IPS-18c (cell line): ENCODE data around the gene NRDE2.

Source experiments
- H3K4me3 ChIP-seq: 2 replicates; pipeline ENCODE4 v1.7.0; 2013; ENCODE audit warnings: low read depth, mild to moderate bottlenecking, low read length, moderate library complexity; ENCODE audit not compliant: insufficient read depth
- H3K9me3 ChIP-seq: one replicate; pipeline ENCODE4 v1.6.1; 2013; ENCODE audit warnings: mild to moderate bottlenecking, low read length, moderate library complexity; ENCODE audit not compliant: control insufficient read depth, insufficient read depth

Gene NRDE2

DNA sequence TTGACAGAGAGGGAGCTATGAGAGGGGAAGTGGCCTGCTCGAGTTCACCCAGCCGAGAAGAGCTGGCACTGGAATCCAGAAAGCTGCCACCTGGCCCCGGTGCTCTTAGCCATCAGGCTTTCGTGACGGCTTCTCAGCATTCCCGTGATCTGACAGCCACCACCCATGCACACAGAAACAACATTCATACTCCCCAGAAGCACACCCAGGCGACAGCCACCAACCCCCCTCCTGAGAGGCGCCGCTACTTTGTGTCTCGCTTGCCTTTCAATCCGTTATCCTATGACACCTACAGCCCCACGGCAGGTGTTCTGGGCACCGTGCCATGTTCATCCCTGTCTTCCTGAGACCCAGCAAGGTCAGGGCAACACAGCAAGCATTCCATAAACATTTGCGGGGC lies 44.0 kb downstream of the NRDE2 start:
- Histone ChIP-seq H3K4me3 (no peak overlapping the region), H3K9me3 (no peaks in the 10 kb centered on the region)

DNA sequence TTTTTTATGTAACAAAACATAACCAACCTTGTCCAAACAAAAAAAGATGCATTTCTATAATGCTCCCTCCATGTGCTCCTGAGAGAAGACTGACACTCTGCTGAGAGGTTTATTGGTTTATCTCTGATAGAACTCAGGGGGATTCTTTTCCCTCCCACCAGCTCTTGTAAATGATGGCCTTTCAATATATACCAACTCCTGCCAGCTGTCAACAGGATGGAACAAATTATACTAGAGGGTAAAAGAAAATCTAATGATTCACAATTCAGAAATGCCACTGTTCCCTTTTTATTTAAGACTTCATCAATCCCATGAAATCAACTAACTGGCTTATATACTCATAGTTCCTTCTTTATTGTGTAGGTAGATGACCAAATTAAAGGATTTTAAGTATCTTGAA lies 50.0 kb downstream of the NRDE2 start:
- Histone ChIP-seq H3K9me3 (no peaks in the 10 kb centered on the region), H3K4me3 (no peak overlapping the region)

DNA sequence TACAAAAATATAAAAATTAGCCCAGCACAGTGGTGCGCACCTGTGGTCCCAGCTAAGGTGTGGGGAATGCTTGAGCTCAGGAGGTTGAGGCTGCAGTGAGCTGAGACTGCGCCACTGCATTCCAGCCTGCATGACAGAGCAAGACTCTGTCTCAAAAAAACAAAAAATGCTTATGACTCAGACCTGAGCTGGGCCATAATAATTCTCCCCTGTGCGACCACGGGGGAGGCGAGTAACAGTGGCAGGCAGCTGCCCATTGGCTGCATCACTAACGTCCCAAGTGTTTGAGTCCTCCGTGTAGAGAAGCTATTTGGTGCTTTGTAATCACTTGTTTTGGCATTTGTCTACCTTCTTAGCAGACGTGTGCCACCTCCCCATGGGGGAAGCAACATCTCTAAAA lies 50.5 kb downstream of the NRDE2 start:
- no peaks in the 10 kb centered on the region for H3K9me3 ChIP-seq
- no peak overlapping the region for H3K4me3 ChIP-seq

DNA sequence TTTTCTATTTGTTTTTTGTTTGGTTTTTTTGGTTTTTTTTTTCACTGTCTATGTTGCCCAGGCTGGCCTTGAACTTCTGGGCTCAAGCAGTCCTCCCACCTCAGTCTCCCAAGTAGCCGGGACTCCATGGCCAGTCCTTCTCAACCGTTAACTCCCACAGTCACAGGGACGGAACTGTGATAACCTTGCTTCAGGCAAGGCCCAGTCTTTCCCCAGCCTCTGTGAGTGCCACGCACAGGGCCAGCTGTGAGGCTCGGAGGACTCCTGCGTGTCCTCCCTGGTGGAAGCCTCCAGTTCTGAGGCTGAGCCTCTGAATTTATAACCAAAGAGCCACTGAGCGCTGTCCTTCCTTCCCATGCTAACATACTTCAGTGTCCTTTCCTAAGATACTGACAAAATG lies 51.6 kb downstream of the NRDE2 start:
- no peak overlapping the region for H3K4me3 ChIP-seq
- no peaks in the 10 kb centered on the region for H3K9me3 ChIP-seq

DNA sequence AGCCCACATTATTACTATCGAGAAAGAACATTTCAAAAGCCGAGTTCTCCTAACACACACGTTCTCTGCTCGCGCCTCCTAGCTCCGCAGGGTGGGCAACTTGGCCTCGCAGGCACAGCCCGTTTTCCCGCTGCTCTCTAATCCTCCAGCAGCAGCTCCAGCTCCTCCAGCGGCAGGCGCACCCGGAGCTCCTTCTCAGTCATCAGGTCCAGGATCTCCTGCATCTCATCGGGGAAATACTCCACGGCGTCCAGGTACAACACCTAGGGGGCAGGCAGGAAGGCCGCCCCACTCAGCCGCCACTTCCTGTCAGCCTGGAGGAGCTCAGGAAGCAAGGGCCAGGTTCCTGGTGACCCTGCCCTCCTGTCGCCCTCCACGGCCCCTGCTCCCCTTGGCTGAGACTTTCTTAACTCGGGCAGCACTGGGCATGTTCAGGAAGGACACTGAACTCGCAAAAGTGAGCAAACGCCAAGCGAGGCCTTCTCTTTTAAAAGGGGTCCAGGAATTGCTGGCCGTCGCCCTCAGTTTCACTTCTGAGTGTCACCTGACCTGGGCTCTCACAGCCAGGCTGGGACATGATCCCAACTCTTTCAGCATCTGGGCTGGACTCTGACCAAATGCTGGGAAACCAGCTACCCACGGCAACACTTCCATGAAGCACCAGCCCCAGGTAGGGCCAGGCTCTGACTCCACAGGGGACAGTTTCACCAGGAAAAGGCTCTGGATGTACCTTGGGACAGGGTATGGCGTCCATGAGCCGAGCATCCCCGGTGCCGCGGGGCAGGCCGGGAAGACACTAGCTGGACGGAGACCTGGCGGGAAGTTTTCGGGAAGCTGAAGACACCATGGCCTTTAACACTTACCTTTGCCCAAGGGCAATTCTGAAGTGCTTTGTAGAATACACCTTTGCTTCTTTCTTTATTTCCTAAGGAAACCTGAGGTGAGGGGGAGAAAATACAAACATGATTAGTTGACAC lies 53.3 kb downstream of the NRDE2 start:
- Histone ChIP-seq H3K9me3 (no peaks in the 10 kb centered on the region), H3K4me3 (no peak overlapping the region)

DNA sequence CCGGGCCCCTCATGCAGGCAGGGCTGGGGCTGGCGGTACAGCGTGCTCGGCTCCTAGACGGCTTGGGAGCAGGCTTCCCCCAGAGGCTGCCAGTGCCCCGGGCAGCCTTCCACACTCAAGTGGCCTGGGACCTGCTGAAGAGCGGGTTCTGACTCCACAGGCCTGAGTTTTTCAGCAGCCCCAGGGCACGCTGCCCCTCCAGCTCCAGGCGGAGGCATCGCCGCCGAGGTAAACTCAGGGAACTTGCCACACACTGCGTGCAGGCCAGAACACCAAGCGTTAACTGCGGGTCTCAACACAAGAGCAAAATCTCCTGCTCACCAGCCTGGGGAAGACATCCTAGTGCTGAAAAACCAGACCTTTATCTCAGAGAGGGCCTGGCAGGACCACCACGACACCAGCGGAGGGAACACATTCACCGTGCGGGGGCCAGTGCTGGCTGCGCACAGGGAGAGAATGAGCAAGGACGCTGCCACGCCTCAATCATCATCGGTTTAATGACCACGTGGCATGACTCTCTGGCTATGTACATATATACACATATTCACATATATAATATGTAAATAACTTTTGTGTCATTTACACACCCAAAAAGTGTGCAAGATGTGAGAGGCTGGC lies 54.1 kb downstream of the NRDE2 start:
- H3K9me3 ChIP-seq: no peaks in the 10 kb centered on the region
- no peak overlapping the region for H3K4me3 ChIP-seq

DNA sequence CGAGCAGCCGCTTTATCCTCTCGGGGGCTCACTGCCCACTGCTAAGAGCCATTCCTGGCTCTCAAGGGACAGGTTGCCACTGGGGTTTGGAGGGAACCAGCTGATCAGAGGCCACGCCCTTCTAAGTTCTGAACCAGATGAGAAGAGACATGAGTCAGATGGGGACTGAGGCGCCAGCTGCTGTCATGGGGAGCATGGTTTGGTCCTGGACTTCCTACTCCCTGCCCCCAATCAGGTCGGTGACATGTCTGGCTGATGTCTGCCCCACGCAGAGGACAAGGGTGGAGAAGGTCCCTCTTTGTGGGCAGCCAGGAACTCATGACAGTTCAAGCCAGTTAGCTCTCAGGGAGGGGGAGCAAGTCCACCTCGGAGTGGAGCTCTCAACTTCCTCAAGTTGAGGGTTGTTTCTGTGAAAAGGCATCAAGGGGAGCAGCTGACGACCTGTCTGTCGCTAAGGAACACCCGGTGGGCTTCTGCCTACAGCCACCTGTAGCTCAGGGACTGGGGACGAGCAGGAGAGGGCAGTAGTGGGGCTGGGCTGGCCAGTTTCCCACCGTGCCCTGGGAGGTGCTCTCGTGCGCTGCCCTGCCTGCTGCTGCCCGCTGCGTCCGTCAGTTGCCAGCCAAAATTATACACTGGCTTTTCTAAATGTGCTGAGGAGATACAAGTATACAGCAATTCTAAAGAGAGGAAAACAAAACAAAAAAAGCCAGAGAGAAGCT lies 54.9 kb downstream of the NRDE2 start:
- Histone ChIP-seq H3K9me3 (no peaks in the 10 kb centered on the region), H3K4me3 (no peak overlapping the region)

DNA sequence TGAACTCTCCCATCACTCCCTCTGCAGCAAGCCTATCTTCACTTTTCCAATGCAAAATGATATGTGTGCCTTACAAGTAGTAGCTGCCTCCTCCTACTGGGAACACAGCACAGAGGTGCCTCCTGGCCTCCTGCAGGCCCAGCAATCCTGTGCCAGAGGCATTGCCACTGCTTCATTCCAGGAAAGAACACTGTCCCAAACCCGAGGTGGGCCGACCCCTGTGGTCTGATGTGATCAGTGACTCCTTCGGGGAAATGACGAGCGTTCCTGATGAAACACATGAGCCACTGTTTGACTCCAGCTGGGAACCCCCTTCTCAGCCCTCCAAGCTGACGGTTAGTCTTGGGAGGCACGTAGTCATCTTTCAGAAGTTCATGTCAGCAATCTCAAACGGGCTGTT lies 55.9 kb downstream of the NRDE2 start:
- Histone ChIP-seq H3K4me3 (no peak overlapping the region), H3K9me3 (no peaks in the 10 kb centered on the region)

DNA sequence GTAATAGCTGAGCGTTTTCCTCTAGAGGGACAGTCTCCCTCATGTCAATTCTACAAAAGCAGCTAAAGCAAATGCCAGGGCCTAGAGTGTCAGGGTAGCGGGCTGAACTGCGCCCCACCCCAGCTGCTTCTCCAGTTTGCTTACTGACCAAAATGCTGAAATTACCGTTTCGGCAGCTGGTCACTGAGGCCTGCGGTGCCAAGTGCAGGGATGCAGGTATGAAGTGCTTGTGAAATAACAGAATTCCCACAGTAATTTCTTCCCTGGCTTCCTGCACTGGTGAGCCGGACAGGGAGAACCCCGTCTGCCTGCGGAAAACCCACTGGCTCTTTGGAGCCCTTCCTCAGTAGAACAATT lies 56.3 kb downstream of the NRDE2 start:
- Histone ChIP-seq H3K4me3 (no peak overlapping the region), H3K9me3 (no peaks in the 10 kb centered on the region)

DNA sequence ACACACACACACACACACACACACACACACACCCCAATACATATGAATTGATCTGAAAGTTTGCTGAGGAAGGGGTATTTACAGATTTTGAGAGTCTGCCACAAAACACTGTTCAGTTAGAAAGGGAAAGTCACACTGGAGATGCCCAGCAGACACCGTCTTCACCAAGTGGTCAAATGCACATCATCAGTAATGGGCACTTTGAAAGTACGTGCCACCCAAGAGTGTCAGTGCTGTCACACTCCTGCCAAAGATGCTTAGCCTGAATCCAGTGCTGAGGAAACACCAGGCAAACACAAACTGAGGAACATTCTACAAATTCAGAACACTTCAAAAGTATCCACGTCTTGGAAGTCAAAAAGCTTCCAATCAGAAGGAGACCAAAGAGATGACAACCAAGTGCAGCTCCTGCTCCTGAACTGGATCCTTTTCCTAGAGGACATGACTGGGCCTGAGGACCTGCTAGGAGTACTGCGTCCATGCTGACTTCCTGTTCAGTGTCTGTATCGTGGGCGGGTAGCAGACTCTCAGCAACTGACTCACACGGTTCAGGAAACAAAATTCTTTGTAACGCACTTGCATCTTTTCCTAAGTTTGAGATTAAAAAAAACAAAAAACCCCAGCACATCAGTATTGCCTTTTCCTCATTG lies 56.8 kb downstream of the NRDE2 start:
- Histone ChIP-seq H3K9me3 (no peaks in the 10 kb centered on the region), H3K4me3 (no peak overlapping the region)

DNA sequence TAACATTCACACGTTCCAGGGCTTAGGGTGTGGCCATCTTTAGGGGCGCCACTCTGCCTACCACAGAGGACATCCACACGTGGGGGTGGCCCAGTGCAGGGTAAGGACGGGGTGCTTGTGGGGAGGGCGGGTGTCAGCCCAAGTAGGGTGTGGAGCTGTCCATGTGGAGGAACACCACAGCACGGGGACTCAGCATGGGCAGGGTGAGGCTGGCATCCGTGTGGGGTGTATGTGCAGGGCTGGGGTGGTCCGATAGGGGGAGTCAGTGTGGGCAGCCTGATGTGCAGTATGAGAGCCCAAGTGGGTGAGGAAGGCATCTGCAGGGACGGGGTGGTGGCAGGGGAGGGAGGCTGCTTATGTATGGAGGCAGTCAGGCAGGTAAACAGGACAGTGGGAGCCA lies 57.7 kb downstream of the NRDE2 start:
- H3K4me3 ChIP-seq: no peak overlapping the region
- no peaks in the 10 kb centered on the region for H3K9me3 ChIP-seq

DNA sequence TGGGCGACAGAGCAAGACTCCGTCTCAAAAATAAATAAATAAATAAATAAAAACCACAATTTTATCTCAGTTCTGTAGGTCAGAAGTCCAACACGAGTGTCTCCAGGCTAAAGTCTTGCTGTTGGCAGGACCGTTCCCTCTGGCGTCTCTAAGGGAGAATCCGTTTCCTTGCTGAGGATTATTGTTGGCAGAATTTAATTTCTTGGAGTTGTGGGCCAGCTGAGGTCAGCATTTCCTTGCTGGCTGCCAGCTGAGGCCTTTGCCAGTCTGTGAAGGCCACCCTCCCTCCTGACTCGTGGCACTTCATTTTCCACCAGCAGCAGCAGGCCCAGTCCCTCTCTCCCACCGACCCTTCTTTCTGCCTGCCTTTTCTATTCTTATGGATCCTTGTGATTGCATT lies 58.2 kb downstream of the NRDE2 start:
- Histone ChIP-seq H3K9me3 (no peaks in the 10 kb centered on the region), H3K4me3 (no peak overlapping the region)

DNA sequence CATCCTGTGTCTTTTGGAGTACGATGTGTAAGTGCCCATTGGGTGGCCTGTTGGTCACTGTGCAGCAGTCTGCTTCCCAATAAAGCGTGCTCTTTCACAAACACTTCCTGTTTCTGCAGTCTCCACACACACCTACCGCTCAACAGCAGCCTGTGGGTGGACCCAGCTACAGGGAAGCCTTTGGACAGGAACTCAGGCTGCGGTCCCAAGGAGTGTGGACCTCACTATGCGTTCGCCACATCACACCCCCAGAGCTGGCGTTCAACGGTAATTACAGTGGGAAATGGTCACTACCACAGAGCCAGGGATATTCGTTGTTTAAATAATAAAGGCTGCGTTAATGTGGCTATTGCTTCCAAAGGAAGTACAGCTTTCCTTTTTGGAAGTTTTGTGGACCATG lies 59.2 kb downstream of the NRDE2 start:
- Histone ChIP-seq H3K9me3 (no peaks in the 10 kb centered on the region), H3K4me3 (no peak overlapping the region)

DNA sequence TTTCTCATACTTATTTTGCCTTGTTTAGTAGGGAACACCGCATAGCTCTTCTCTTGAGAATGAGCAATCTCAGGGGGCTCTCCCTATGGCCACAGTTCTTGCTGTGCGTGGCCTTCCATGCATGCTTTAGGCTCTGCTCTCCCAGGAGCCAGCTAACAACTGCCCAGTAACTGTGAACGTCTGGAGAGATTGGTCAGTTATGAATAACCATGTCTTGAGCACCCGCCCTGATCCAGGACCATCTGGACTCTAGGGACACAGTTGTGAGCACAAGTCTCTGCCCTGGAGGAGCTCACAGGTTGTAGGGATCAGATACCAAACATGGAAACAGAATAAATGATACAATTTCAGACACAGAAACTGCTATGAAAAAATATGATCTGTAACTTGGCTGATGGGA lies 63.3 kb downstream of the NRDE2 start:
- H3K4me3 ChIP-seq: no peak overlapping the region
- H3K9me3 ChIP-seq: no peaks in the 10 kb centered on the region

DNA sequence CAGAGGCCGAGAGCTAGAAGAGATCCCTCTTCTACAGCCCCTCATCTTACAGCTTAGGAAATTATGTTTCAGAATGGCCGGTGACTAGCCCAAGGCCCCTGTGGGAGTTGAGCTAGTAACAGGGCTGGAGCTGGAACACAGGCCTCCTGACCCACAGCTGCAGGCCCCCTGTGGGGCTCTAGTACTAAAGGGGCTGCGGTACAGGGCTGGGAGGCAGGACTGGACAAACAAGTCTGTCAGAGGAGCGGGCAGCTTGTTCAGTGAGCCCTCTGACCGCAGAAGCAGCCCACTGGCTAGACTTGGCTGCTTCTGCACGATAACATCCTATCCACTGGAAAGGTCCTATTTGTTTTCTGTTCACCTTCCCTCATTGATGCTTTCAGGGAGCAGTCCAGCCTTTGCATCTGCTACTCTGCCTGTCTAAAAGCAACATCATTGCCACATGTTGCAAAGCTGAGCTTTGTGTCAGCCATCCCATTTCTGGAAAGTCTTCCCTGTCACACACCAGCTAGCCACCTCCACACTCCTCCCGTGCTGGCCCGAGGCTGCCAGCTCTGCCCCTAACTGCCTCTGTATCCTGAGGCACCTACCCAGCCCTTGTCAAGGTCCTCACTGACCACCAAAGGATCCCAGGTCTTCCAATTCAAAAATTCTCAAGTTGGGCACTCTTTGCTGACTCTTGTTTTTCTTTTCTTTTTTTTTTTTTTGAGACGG lies 65.1 kb downstream of the NRDE2 start:
- Histone ChIP-seq H3K4me3 (no peak overlapping the region), H3K9me3 (no peaks in the 10 kb centered on the region)

DNA sequence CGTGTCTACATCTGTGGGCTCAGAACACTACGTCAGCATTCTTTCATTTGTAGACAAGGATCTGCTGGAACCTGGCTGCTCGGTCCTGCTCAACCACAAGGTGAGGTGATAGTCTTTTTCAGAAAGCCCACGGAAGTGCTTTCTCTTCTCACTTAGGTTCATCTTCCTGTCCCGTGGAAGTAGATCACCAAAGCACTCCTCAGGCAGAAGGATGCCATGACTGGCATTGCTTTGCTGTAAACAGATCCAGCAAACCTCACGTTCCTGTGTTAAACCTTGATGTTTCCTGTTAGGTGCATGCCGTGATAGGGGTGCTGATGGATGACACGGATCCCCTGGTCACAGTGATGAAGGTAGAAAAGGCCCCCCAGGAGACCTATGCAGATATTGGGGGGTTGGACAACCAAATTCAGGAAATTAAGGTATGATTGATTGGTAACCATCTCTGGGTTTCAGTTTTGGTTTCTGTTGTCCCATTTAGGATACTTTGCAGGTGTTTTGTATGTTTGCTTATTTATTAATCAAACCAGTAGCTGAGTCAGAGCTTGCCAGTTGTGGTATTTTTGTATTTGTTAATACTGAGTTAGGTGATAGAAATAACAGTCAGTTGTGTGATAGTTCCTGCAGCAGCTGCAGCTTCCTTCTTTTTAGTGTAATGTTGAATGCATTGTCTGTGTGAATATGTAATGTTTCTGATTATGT lies 67.8 kb downstream of the NRDE2 start:
- Histone ChIP-seq H3K9me3 (no peaks in the 10 kb centered on the region), H3K4me3 (no peak overlapping the region)
